ENCODE data around the gene OR1F1. TPM values are rescaled to one million over a fixed set of nuclear protein-coding genes. Genes with fewer than 3 reads are reported as not detected.
"Not testable (repeated sequence)": the region's sequence is repeated elsewhere in the genome, so short reads cannot be mapped to it uniquely, and the experiment has no call there.

OR1F1 gene
- polyA plus RNA-seq, 1 donor, result not detected

DNA sequence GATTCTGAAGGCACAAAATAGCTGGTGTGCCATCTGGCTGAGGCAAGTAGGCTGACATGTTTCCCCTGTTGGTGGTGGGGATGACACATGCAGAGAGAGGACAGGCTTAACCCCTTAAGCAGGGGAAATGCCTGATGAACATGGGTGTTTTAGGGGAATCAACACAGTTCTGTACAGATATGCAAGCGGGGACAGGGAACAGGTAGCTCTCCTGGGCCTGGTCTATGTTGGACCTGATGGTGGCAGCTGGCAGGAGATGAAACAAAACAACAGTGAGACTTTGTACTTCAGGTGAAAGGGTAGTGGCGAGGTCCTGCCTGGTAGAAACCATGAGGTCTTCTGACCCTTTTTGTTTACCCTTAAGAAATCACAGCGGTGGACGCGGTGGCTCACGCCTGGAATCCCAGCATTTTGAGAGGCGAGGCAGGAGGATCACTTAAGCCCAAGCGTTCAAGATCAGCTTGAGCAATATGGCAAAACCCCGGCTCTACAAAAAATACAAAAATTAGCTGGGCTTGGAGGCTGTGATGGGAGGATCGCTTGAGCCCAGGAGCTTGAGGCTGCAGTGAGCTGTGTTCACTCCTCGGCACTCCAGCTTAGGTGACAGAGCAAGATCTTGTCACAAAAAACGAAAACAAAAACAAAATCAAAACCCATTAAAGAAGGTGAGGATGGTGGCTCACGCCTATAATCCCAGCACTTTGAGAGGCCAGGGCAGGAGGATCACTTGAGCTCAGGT, 10.5 kb downstream of the OR1F1 start:
- DNase-seq, result no peak

GRCh38 chr16:3202903-3203539, 15.0 kb downstream of the OR1F1 start:
- DNase-seq, result no peak

- DNase-seq, result not testable (repeated sequence)
Measured at GRCh38 chr16:3205939-3206338, 17.9 kb downstream of the OR1F1 start.

- no peak for DNase-seq
Measured at GRCh38 chr16:3207086-3207953, 19.3 kb downstream of the OR1F1 start.

- DNase-seq, result no peak
Measured at GRCh38 chr16:3212006-3212405, 24.0 kb downstream of the OR1F1 start.

DNA sequence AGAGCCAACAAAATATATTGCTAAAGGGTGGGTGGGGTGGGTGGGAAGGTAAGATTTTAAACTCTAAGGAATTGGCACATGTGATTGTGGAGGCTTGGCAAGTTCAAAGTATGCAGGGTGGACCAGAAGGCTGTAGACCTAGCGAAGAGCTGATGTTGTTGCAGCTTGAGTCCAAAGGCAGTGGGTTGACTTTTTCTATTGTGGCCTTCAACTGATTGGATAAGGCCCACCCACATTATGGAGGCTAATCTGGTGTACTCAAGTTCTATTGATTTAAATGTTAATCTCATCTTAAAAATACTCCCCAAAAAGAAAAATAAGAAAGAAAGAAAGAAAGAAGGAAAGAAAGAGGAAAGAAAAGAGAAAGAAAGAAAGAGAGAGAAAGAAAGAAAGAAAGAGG, 24.6 kb downstream of the OR1F1 start:
- no peak for DNase-seq

DNA sequence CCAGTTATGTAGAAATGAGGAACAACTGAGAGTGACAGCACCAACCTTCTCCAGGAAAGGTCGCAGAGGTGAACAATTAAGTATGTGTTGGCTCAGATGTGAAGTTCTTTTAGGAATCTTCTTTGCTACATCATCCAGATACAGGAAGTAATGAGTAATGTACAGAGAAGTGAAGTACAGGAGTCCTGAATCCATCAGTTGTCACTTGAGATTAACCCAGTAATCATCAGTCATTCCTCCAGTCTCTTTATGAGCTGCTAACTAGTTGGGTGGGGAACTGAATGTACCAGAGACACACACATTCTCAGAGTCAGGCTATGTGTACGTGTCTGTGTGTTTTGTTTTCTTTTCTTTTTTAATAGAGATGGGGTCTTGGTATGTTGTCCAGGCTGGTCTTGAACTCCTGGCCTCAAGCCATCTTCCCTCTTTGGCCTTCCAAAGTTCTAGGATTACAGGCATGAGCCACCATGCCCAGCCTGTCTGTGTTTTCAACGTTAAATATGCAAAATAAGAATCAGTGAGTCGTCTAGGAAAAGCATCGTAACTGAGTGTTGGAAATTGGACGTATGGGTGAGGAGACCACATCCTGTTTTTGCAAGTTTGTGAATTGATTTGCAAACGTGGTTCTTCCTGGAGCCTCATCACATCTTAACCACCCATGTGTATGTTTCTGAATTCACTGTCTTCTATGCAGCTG, 27.0 kb downstream of the OR1F1 start:
- no peak for DNase-seq

GRCh38 chr16:3215601-3216262, 27.7 kb downstream of the OR1F1 start:
- DNase-seq, result no peak

DNA sequence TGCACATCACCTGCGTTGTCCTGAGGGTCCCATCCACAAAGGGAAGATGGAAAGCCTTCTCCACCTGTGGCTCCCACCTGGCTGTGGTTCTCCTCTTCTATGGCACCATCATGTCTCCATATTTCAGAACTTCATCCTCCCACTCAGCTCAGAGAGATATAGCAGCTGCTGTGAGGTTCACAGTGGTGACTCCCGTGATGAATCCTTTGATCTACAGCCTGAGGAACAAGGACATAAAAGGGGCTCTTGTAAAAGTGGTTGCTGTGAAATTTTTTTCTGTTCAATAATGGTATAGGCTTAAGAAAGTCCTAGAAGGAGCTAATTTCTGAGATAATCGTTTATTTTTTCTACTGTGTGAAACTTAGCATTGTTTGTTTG, 28.2 kb downstream of the OR1F1 start:
- DNase-seq, result no peak

GRCh38 chr16:3220839-3221238, 32.8 kb downstream of the OR1F1 start:
- DNase-seq, result no peak

- DNase-seq, result no peak
Measured at GRCh38 chr16:3223913-3224515, 36.0 kb downstream of the OR1F1 start.

DNA sequence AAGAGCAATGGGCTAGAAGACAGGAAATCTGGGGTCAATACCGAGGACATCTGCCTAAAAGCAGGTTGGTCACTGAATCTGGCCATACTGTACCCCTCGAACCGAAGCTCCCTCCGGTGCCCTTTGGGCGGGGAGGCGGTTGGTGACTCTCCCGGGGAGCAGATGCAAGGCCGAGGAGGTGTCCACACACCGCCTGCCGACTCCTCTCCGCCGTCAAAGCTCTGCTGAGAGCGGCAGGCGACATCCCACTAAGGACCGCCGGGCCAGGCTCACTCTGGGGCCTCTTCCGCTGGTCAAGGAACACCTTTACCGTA, 46.5 kb downstream of the OR1F1 start:
- DNase-seq, result no peak

DNA sequence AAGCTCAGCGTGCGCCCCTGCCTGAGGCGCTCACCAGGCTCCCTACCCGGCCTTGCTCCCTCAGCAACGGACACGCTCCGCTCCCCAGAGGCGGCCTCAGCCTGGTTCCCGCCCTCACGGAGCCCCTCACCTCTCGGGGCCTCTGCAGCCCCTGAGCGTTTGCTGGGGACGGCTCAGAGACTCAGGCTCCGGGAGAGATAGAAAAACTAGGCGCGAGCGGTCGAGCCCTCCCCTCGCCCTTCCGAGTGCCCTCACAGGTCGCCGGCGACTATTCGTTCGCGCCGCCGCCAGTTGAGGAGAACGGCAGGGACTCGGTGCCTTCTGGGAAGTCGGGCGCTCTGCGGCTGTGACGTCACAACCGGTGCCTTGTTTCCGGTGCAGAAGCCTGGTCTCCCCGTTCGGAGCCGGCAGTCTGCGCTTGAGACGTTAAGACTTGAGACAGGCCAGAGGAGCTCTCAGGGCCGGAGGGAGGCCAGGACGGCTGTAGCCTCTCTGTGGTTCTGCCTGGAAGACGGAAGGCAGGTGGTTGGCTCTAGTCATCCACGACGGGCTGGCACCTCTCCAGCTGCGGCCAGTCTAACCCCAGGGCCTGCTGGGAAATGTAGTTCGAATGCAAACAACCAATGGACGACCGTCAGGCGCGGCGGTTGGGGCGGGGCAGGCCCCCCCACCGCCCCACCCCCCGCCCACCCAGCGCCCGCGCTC, 47.0 kb downstream of the OR1F1 start, which contains the start of gene ZNF200:
Gene ZNF200 (minus strand): TSS at position 302 of the 705 bp plus-strand sequence. CDS start 1,403 bp downstream, outside the sequence.
- peak; percentile 95 for DNase-seq

GRCh38 chr16:3235856-3236669, 48.1 kb downstream of the OR1F1 start:
- DNase-seq, result no peak

GRCh38 chr16:3241761-3242160, 53.8 kb downstream of the OR1F1 start:
- DNase-seq, result no peak

DNA sequence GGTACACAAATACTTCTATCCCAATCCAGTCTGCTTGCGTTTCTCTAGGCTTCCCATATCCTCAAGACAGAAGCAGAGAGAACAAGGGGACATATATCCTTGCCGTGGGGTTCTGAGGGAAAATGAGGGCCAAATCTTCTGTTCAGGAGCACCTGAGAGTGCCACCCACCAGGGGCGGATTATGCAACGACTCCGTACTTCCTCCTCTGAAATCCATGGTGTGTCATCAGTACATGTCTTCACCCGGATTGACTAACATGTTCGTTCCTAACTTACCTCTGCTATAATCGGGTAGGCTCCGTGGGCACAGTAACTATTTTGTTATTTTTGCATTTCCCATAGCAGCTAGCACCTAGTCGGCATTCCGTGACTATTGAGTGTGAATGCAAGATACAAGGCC, 54.7 kb downstream of the OR1F1 start:
- no peak for DNase-seq

- DNase-seq, result no peak
Measured at GRCh38 chr16:3243882-3244281, 55.9 kb downstream of the OR1F1 start.

- DNase-seq, result no peak
Measured at GRCh38 chr16:3246002-3246401, 58.0 kb downstream of the OR1F1 start.

DNA sequence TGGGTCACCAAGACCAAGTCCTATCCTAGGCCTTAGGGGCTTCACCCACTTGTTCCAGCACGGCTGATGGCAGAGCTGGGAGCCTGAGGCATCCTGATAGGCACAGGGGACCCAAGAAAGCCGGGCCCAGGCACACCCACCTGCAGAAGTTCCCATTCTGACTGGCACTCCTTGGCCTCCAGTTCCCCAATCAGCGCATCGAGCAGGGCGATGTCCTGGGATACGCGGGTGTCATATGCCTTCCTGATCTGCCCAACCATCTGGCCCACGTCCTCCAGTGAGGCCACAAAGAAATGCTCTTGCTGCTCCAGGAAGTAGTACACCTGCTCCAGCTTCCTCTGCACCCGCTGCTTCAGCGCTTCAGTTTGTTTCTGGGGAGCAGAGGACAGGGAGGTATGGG, 58.9 kb downstream of the OR1F1 start:
- no peak for DNase-seq

- DNase-seq, result no peak
Measured at GRCh38 chr16:3248596-3248995, 60.6 kb downstream of the OR1F1 start.

All from left kidney (tissue), 2 donors.